GM18867 (cell line): Measurements from ENCODE around the gene ZNF592.
"Not testable (repeated sequence)": the region's sequence is repeated elsewhere in the genome, so short reads cannot be mapped to it uniquely, and the experiment has no call there.

ENCODE experiments used
- ATAC-seq: cut with Tn5 transposase; IDR thresholded peaks from one replicate; pipeline ENCODE4 v1.9.1; 2021; ENCODE audit warnings: mild to moderate bottlenecking, moderate library complexity; ENCODE audit not compliant: unreplicated experiment

The ZNF592 gene

GRCh38 chr15:84747416-84748273 is 747 bp upstream of the ZNF592 start:
- peak; percentile 49 for ATAC-seq

- peak; percentile 7 for ATAC-seq
These were observed 959 bp downstream of the ZNF592 start for GRCh38 chr15:84749111-84749991.

DNA sequence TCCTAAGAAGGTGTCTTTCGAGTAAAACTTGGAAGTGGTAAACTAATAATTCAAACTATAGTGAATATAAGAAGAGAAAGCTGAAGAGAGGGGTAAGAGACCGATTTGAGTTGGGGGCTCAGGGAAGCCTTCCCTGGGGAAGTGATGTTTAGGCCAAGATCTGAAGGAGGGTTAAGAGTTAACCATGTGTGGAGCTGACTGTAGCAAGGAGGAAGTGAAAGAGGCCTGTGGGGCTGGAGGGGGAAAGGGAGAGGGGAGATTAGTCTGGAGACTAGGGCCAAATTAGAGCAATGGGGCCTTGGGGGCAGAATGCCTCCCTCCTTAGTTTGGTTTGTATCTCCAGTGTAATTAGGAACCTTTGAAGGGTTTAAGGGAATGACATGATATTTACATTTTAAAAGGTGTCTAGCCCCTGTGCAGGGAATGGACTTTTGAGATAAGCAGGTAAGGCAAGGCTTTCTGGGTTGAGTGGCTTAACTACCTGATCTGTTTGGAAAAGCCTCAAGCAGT is 2.2 kb downstream of the ZNF592 start:
- ATAC-seq: no peak

DNA sequence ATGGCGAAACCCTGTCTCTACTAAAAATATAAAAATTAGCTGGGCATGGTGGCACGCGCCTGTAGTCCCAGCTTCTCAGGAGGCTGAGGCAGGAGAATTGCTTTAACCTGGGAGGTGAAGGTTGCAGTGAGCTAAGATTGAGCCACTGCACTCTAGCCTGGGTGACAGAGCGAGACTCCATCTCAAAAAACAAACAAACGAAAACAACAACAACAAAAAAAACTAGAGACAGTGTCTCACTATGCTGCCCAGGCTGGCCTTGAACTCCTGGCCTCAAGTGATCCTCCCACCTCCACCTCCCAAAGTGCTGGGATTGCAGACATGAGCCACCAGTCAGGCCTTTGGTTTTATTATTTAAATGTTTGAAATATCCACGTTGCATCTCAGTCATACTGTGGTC is 3.3 kb downstream of the ZNF592 start:
- ATAC-seq: not testable (repeated sequence)

- ATAC-seq: no peak
These were observed 3.8 kb downstream of the ZNF592 start for GRCh38 chr15:84752195-84752594.

- ATAC-seq: no peak
These were observed 4.3 kb downstream of the ZNF592 start for GRCh38 chr15:84752700-84753099.

- not testable (repeated sequence) for ATAC-seq
These were observed 6.5 kb downstream of the ZNF592 start for GRCh38 chr15:84754889-84755288.

- ATAC-seq: no peak
These were observed 7.5 kb downstream of the ZNF592 start for GRCh38 chr15:84755736-84756527.

DNA sequence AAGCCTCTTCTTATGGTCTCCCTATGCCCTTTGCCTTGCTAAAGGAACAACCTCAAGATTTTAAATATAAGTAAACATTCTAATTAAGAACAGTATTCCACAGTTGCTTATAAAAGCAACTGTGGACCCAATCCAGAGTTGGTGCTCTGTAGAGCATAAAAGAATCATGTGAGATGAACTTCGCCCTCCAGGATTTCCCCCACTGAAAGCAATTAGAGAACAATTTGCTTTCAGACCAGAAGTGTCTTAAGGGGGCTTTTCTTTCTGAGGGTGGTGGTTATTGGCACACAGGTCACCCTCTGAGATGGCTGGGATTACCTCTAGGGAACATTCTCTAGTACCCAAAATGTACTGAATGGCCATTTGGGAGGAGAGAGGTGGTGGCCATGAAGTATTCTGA is 10.6 kb downstream of the ZNF592 start:
- ATAC-seq: no peak

DNA sequence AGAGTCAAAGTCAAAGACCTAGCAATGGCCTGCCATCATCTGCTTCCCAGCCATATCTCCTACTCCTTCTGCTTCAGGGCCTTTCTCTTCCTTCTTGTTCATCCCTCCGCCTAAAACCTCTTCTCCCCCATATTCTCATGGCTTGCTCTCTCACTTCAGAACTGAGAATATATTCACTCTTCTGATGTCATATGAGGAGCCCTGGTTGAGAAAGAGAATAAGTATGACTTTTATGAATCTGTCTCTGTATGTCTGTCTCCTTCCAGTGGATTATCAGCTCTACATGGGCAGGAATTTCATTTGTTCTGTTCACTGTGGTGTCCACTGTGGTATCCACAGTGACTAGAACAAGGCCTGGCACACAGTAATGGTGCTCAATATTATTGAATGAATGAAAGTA is 11.8 kb downstream of the ZNF592 start:
- no peak for ATAC-seq

DNA sequence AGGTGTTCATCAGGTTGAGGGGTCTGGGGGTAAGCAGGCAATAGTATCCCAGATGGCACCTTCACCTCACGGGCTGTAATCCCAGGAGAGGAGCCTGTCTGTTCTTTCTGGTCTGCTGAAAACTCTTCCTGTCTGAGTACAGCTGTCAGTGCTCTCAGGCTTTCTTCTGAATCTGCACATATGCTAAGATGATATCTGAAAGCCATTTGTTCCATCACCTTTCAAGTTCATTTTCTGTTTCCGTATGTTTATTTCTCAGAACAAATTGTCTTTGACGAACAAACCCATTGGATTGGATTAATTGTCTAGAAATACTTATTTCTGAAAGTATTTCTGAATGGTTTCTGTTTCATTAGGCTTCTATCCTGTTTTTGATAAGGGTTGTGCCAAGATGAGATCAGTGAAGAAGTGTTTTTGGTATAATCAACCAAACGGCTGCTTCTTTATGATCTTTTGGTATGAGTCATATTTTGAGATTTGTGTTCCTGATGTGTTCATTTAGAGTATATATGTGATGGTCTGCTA is 13.3 kb downstream of the ZNF592 start:
- peak; percentile 54 for ATAC-seq

DNA sequence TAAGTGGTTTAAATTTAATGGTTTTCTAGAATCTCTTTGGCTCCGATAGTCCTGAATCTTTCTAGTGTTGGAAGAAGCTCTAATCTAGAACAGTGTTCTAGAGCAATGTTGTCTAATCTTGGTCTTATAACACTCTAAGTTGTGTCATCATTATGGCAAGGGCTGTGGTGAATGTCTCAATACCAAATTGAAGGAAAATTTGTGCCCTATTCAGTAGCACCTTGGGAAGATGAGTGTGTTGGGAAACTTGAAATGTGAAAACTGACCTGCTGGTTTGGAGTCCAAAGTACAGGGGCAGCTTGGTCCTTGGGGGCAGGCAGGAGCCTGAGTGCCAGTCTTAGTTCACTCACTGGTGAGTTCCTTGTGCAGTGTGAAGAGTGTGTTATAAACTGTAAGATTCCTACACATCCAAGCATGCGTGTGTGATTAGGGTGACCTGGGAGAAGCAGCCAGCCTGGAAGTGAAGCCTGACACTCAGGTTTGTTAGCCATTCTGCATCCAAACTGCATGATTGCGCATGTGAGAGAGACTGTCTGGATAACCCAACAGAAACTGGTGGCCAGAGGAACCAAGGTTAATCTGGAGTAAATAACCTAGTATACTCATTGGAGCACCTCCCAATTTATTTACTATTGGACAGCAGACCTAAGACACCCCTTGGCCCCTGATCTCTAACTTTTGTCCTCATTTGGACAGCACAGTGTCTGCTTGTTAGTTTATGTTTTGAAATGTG is 14.6 kb downstream of the ZNF592 start:
- no peak for ATAC-seq

GRCh38 chr15:84764585-84764984 is 16.2 kb downstream of the ZNF592 start:
- no peak for ATAC-seq

GRCh38 chr15:84764989-84765388 is 16.6 kb downstream of the ZNF592 start:
- no peak for ATAC-seq

DNA sequence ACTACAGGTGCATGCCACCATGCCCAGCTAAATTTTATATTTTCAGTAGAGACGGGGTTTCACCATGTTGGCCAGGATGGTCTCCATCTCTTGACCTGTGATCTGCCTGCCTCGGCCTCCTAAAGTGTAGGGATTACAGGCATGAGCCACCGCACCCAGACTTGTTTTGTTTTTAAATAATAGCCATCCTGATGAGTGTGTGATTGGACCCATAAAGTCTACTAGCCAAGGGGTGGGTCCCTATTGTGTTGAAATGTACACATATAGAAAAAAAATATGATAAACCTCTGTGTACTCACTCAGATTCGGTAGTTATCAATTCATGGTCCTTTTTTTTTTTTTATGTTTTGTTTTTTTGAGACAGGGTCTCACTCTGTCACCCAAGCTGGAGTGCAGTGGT is 17.3 kb downstream of the ZNF592 start:
- no peak for ATAC-seq

DNA sequence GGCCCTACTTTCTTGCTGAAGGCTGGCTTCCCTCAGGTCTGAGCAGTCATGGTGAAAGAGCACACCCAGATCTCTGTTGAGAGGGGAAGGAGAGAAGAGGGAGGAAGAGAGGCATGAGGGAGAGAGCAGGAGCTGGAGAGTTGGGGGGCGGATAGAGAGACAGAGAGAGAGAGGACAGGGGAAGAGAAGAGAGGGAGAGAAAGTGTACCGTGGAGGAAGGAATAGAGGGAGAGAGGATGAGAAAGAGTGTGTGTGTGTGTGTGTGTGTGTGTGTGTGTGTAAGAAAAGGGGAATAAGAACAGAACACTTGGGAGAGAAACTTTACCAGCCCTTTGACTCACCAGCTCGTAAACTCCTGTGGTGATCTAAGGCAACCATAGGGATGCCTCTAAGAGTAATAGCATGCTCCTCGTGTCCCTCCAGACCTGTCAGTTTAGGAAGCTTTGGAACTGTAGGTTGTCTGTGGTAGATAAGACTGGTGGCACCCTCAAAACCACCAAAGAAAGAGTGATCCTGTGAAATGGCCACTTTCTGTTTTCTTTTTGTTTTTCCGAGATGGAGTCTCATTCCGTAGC is 18.2 kb downstream of the ZNF592 start:
- no peak for ATAC-seq

DNA sequence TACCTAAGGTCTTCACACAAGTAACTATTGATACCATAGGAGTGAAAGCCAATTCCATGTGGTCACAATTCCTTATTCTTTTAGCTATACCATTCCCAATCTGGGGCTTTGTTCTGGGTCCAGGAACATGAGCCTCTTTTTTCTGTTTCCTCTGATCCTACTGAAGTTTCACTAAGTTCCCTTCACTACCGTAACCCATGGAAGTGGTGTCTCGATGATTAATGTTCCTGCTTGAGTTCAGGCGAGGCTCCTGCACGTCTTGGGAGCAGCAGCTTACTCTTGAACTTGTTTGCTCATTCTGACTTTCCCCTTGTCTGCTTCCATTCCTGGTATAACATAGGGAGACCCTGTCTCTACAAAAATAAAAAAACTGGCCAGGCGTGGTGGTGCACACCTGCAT is 23.6 kb downstream of the ZNF592 start:
- no peak for ATAC-seq

GRCh38 chr15:84772467-84772866 is 24.1 kb downstream of the ZNF592 start:
- no peak for ATAC-seq

- no peak for ATAC-seq
These were observed 25.3 kb downstream of the ZNF592 start for GRCh38 chr15:84773716-84774115.
